SK-N-SH treated with all-trans-retinoic acid at 6 μM for 48 hours (cell line): ENCODE measurements around the gene AEBP2.

ENCODE experiments used
- ARNTL ChIP-seq: fragments of 450-650 bp; formaldehyde crosslinking; IDR thresholded peaks from 2 replicates; pipeline ENCODE4 v1.5.0; 2020; ENCODE audit warnings: low read depth, mild to moderate bottlenecking, moderate library complexity, borderline replicate concordance
- CREB5 ChIP-seq: fragments of 250-450 bp; sonication (Bioruptor Pico); IDR thresholded peaks from 2 replicates; pipeline ENCODE4 v1.5.1; 2020; ENCODE audit warnings: low read depth, mild to moderate bottlenecking, moderate library complexity
- CSDC2 ChIP-seq: fragments of 250-450 bp; sonication (Bioruptor Pico); IDR thresholded peaks from 2 replicates; pipeline ENCODE4 v1.5.0; 2020; ENCODE audit warnings: mild to moderate bottlenecking, moderate library complexity
- ESRRG ChIP-seq: fragments of 250-450 bp; sonication (Bioruptor Pico); IDR thresholded peaks from 2 replicates; pipeline ENCODE4 v1.6.1; 2021; ENCODE audit warnings: mild to moderate bottlenecking
- GLIS3 ChIP-seq: fragments of 250-450 bp; sonication (Bioruptor Pico); IDR thresholded peaks from 2 replicates; pipeline ENCODE4 v1.5.0; 2020; ENCODE audit warnings: mild to moderate bottlenecking, moderate library complexity
- OSR1 ChIP-seq: fragments of 250-450 bp; sonication (Bioruptor Pico); IDR thresholded peaks from 2 replicates; pipeline ENCODE4 v1.8.0; 2022; ENCODE audit warnings: moderate library complexity, mild to moderate bottlenecking, inconsistent platforms
- RARB ChIP-seq: fragments of 250-450 bp; sonication (Bioruptor Pico); IDR thresholded peaks from 2 replicates; pipeline ENCODE4 v1.8.0; 2021; ENCODE audit warnings: mild to moderate bottlenecking, moderate library complexity
- ZC3H10 ChIP-seq: fragments of 250-450 bp; sonication (Bioruptor Pico); IDR thresholded peaks from 2 replicates; pipeline ENCODE4 v1.5.1; 2021; ENCODE audit warnings: mild to moderate bottlenecking, moderate library complexity
- ZFP30 ChIP-seq: fragments of 450-650 bp; formaldehyde crosslinking; IDR thresholded peaks from 2 replicates; pipeline ENCODE4 v1.5.0; 2022; ENCODE audit warnings: mild to moderate bottlenecking, moderate library complexity
- ZNF565 ChIP-seq: fragments of 450-650 bp; formaldehyde crosslinking; conservative IDR thresholded peaks from 2 replicates; pipeline ENCODE4 v1.5.0; 2020; ENCODE audit warnings: low read depth, mild to moderate bottlenecking, moderate library complexity

GRCh38 chr12:19553175-19553574 is 113.9 kb downstream of the AEBP2 start:
- TF ChIP-seq CREB5 (CRISPR knock-in tag) (no peak), RARB (CRISPR knock-in tag) (no peak), GLIS3 (CRISPR knock-in tag) (no peak), CSDC2 (CRISPR knock-in tag) (no peak), ZNF565 (CRISPR knock-in tag) (no peak), ZFP30 (no peak), ARNTL (no peak), ESRRG (no peak), OSR1 (no peak), ZC3H10 (CRISPR knock-in tag) (no peak)
